Measurements from ENCODE around the gene SBK1.

- TF ChIP-seq SP1 (IDR thresholded peaks at IDR 0.05) (no peak), FOXK2 (IDR thresholded peaks at IDR 0.05) (no peak), FOXM1 (IDR thresholded peaks at IDR 0.05; ENCODE audit: borderline replicate concordance) (no peak), FOXA1 (IDR thresholded peaks at IDR 0.05) (no peak), BHLHE40 (IDR thresholded peaks at IDR 0.05; ENCODE audit: borderline replicate concordance) (no peak)
Measured at GRCh38 chr16:28290859-28291254, 1.5 kb upstream of the SBK1 start.

All from HEK293T (cell line).